PC-9 (cell line): ENCODE data around the gene CRYGS.

Experiments used
- CTCF ChIP-seq: fragments of 200-600 bp; sonication (generic); conservative IDR thresholded peaks from 2 replicates; pipeline ENCODE4 v1.6.1; 2017; ENCODE audit warnings: mixed run types, antibody characterized with exemption, mild to moderate bottlenecking, moderate library complexity
- EZH2 ChIP-seq: fragments of 200-600 bp; sonication (generic); IDR thresholded peaks from 2 replicates; pipeline ENCODE4 v1.8.0; 2017; ENCODE audit warnings: antibody characterized with exemption, low read depth

GRCh38 chr3:186571644-186572013, 27.4 kb upstream of the CRYGS start:
- TF ChIP-seq CTCF (no peak), EZH2 (no peak)
